Mucosa of stomach (tissue), 1 donor: ENCODE data around the gene RAB30.

Experiments used
- H3K27me3 ChIP-seq: one replicate; pipeline ENCODE4 v1.7.0; 2013; ENCODE audit warnings: mild to moderate bottlenecking, low read length; ENCODE audit not compliant: control insufficient read depth, insufficient read depth
- H3K36me3 ChIP-seq: one replicate; pipeline ENCODE4 v1.7.0; 2013; ENCODE audit warnings: low read length; ENCODE audit not compliant: control insufficient read depth, insufficient read depth
- H3K4me1 ChIP-seq: one replicate; pipeline ENCODE4 v1.7.0; 2013; ENCODE audit warnings: mild to moderate bottlenecking, low read length; ENCODE audit not compliant: control insufficient read depth, insufficient read depth
- H3K4me3 ChIP-seq: one replicate; pipeline ENCODE4 v1.7.0; 2013; ENCODE audit warnings: low read length
- H3K9ac ChIP-seq: one replicate; pipeline ENCODE4 v1.7.0; 2013; ENCODE audit warnings: mild to moderate bottlenecking, low read length, moderate library complexity
- H3K9me3 ChIP-seq: one replicate; pipeline ENCODE4 v1.7.0; 2013; ENCODE audit warnings: mild to moderate bottlenecking, low read length, moderate library complexity; ENCODE audit not compliant: control insufficient read depth
- donor health status: Pancreatic carcinoma.

RAB30 gene

GRCh38 chr11:83031127-83031526 is 40.6 kb downstream of the RAB30 start:
- Histone ChIP-seq H3K4me1 (peaks cover 19% of the 10 kb centered on the region), H3K36me3 (no peaks in the 10 kb centered on the region), H3K9me3 (no peaks in the 10 kb centered on the region), H3K9ac (no peak overlapping the region), H3K4me3 (no peak overlapping the region), H3K27me3 (no peaks in the 10 kb centered on the region)

GRCh38 chr11:83027794-83028193 is 43.9 kb downstream of the RAB30 start:
- no peaks in the 10 kb centered on the region for H3K27me3 ChIP-seq
- H3K9me3 ChIP-seq, result no peaks in the 10 kb centered on the region
- no peaks in the 10 kb centered on the region for H3K36me3 ChIP-seq
- H3K4me3 ChIP-seq, result no peak overlapping the region
- H3K4me1 ChIP-seq, result peaks cover 8% of the 10 kb centered on the region
- no peak overlapping the region for H3K9ac ChIP-seq

DNA sequence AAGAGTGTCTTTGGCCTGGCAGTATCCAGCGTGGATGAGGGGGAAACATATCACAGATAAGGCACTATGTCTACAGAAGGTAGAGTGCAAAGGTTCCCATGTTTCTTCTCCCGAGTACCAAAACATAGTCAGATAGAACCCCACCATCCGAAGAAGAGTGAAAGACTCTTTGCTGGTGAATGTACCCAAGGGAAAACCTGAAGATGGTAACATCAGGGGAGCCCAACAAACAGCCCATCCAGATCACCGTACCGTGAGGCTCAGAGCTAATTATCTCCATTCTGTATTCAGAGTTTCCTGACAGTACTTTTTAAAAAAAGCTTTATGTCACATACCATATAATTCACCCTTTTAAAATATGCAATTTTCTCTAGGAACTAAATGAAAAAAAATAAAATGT is 44.4 kb downstream of the RAB30 start:
- H3K4me3 ChIP-seq, result no peak overlapping the region
- no peaks in the 10 kb centered on the region for H3K9me3 ChIP-seq
- no peaks in the 10 kb centered on the region for H3K36me3 ChIP-seq
- no peak overlapping the region for H3K9ac ChIP-seq
- peaks cover 8% of the 10 kb centered on the region for H3K4me1 ChIP-seq
- no peaks in the 10 kb centered on the region for H3K27me3 ChIP-seq

DNA sequence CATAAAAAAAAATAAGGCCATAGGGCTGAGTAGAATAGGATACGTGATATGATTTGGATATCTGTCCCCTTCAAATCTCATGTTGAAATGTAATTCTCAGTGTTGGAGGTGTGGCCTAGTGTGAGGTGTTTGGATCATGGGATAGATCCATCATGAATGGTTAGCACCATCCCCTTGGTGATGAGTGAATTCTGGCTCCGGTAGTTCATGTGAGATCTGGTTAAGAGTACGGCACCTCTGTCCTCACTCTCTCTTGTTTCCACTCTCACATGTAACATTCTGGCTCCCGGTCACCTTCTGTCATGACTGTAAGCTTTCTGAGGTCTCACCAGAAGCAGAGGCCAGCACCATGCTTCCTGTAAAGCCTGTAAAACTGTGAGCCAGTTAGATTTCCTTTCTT is 45.5 kb downstream of the RAB30 start:
- peaks cover 8% of the 10 kb centered on the region for H3K4me1 ChIP-seq
- H3K9ac ChIP-seq, result no peak overlapping the region
- H3K9me3 ChIP-seq, result no peaks in the 10 kb centered on the region
- no peak overlapping the region for H3K4me3 ChIP-seq
- H3K36me3 ChIP-seq, result no peaks in the 10 kb centered on the region
- H3K27me3 ChIP-seq, result no peaks in the 10 kb centered on the region

DNA sequence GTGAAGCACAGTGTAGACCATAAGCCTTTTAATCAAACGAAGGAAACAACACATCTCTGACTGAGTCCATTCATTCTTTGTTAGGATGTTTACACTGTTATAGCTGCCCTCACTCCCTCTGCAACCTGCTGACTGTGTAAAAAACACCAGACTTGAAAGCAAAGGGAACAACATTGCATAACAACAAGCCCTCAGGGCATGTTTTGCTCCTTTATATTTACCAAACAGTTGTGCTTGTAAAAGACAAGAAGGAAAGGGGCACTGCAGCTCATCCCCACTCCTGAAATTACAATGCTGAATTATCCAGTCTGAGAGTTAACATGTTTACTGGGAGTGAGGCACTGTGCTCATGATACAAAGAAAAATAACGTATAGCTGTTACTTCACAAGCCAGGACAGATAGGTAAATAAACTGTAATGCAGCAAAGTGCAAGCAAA is 46.4 kb downstream of the RAB30 start:
- H3K4me3 ChIP-seq, result no peak overlapping the region
- H3K36me3 ChIP-seq, result no peaks in the 10 kb centered on the region
- H3K9ac ChIP-seq, result no peak overlapping the region
- H3K9me3 ChIP-seq, result no peaks in the 10 kb centered on the region
- H3K4me1 ChIP-seq, result peaks cover 9% of the 10 kb centered on the region
- H3K27me3 ChIP-seq, result no peaks in the 10 kb centered on the region

DNA sequence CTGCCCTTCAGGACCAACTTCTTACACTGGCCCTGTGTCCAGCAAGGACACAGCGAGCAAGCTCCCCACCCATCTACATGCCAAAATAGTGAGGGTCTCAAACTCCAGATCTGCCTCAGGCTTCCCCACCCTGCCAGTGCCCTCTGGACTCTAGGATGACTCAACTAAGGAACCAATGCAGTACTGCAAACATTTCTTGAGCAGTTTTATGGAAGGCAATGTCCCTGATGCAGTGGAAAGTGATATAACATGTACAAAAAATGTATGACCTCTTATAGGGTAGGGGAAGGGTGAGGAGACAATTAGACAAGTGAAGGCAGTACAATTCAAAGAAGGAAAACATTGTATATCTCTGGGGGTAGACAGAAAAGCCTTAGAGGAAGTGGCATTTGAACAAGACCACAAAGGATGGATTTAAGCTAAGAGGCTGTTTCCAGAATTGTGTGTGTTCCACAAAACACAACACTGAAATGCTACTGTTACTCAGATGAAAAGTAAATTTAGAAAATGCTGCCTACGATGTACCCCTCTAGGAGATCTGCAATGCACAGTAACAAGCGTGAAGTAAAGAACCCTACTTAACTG is 47.3 kb downstream of the RAB30 start:
- no peaks in the 10 kb centered on the region for H3K36me3 ChIP-seq
- no peak overlapping the region for H3K4me3 ChIP-seq
- H3K27me3 ChIP-seq, result no peaks in the 10 kb centered on the region
- H3K4me1 ChIP-seq, result peaks cover 15% of the 10 kb centered on the region
- no peak overlapping the region for H3K9ac ChIP-seq
- no peaks in the 10 kb centered on the region for H3K9me3 ChIP-seq

DNA sequence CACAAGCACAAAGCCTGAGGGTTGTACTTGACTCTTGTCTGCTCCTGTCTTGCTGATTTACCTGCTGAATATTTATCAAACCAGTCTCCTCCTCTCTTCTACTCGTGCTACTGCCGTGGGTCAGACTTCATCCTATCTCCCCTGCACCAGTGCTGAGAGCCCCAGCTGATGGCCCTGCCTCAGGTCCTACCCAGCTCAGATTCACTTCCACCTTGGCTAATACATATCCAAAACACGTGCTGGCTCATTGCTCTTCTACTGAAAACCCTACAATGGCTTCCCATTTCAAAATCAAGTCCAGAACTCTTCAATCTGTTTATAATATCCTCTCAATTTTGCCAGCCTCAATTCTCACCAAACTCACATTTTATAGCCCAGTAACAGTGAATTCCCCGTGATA is 48.3 kb downstream of the RAB30 start:
- Histone ChIP-seq H3K4me1 (peaks cover 15% of the 10 kb centered on the region), H3K9ac (no peak overlapping the region), H3K27me3 (no peaks in the 10 kb centered on the region)

DNA sequence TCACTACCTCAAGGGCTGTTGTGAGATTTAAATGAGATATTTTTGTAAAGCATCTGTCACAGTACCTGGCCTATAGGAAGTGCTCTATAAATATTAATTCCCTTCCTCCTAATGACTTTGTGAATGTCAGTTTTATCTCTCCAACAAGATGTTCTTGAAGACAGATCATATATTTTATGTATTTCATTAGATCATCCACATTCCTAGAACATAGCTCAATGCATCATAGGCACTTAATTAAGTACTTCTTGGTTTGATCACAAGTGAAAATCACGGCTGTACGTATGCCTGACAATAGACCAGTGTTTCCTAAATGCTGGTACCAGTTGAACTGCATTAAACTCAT is 49.9 kb downstream of the RAB30 start:
- H3K4me3 ChIP-seq, result no peak overlapping the region
- no peaks in the 10 kb centered on the region for H3K9me3 ChIP-seq
- H3K36me3 ChIP-seq, result no peaks in the 10 kb centered on the region
- H3K9ac ChIP-seq, result no peak overlapping the region
- no peaks in the 10 kb centered on the region for H3K27me3 ChIP-seq
- H3K4me1 ChIP-seq, result peaks cover 15% of the 10 kb centered on the region

More for the DNA sequence above, 48.3 kb downstream of the RAB30 start:
- Histone ChIP-seq H3K36me3 (no peaks in the 10 kb centered on the region), H3K4me3 (no peak overlapping the region), H3K9me3 (no peaks in the 10 kb centered on the region)

GRCh38 chr11:83020942-83021779 is 50.5 kb downstream of the RAB30 start:
- Histone ChIP-seq H3K4me1 (peaks cover 15% of the 10 kb centered on the region), H3K36me3 (no peaks in the 10 kb centered on the region), H3K9ac (no peak overlapping the region), H3K4me3 (no peak overlapping the region), H3K27me3 (no peaks in the 10 kb centered on the region), H3K9me3 (no peaks in the 10 kb centered on the region)

DNA sequence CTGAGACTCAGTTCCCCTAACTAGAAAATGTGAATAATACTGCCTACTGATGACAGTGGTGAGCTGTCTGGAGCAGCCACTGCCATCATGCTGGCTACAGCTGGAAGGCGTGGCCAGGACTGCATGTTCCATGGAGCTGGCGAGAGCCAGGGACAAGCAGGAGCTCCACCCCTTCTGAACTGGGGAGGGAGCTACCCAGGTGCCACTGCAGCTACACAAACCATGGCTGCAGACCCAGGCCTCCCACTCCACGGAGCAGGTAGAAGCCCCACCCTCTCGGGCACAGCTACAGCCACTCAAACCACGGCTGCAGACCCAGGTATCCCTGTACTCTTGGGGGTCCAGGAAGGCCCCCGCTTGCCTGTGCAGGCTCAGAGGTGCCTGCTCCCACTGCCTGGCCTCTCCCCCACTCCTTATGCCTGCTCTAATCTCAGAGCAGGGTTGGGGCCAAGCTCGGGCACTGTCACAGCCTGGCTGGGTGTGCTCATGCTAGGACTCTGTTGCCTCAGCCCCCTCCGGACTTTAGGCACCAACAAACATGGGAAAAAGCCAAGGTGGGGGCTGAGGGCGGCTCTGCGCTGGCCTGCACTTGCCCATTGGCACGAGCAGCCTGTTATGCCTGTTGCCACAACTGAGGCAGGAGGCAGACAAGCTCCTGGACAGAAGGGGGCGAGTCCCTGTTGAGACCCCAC is 51.7 kb downstream of the RAB30 start:
- no peak overlapping the region for H3K4me3 ChIP-seq
- H3K9ac ChIP-seq, result no peak overlapping the region
- no peaks in the 10 kb centered on the region for H3K27me3 ChIP-seq
- H3K9me3 ChIP-seq, result no peaks in the 10 kb centered on the region
- H3K4me1 ChIP-seq, result peaks cover 10% of the 10 kb centered on the region
- H3K36me3 ChIP-seq, result no peaks in the 10 kb centered on the region

- no peaks in the 10 kb centered on the region for H3K36me3 ChIP-seq
- H3K9me3 ChIP-seq, result no peaks in the 10 kb centered on the region
- peaks cover 2% of the 10 kb centered on the region for H3K4me1 ChIP-seq
- H3K27me3 ChIP-seq, result no peaks in the 10 kb centered on the region
- H3K4me3 ChIP-seq, result no peak overlapping the region
- no peak overlapping the region for H3K9ac ChIP-seq
These were observed 56.7 kb downstream of the RAB30 start for GRCh38 chr11:83014951-83015350.
